GM13976 (cell line): ENCODE results near the gene FAM168A.

Experiments used
- DNase-seq: peaks from one replicate; pipeline ENCODE4 v3.0.0; 2012; ENCODE audit warnings: low spot score
- CTCF ChIP-seq: IDR thresholded peaks from 2 replicates; pipeline ENCODE4 v1.5.1; 2012; ENCODE audit warnings: borderline replicate concordance, mild to moderate bottlenecking; ENCODE audit not compliant: insufficient read depth; ENCODE audit errors: extremely low read depth, missing control alignments, control extremely low read depth
- in situ Hi-C: fragments of 300-500 bp; cut with MboI; formaldehyde crosslinking; loops from one replicate; pipeline ENCODE4 v1.12.0; 2022; ENCODE audit warnings: low sequenced_read_pairs, mixed read lengths, inconsistent platforms; ENCODE audit not compliant: unreplicated experiment

Gene FAM168A

GRCh38 chr11:73518195-73518594 lies 79.7 kb downstream of the FAM168A start:
- in situ Hi-C loops = no loop called here
- DNase-seq = no peak
- no peak for TF ChIP-seq CTCF

DNA sequence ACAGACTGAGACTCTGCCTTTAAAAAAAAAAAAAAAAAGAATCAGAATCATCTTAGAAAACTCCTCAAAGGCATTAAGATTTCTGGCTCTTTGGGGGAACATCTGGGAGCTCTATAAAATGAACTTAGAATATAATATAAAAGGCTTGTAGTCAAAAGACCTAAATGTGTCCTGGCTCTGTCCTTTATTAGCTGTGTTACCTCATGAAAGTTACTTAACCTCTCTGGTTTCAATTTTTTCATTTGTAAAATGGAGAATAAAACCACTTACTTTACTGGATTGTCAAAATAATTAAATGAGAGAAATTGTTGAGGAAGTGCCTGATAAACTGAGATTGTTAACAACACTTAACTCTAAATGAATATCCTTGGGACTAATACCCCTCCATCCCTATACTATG lies 81.8 kb downstream of the FAM168A start:
- in situ Hi-C loops = no loop called here
- no peak for DNase-seq
- TF ChIP-seq CTCF = no peak

DNA sequence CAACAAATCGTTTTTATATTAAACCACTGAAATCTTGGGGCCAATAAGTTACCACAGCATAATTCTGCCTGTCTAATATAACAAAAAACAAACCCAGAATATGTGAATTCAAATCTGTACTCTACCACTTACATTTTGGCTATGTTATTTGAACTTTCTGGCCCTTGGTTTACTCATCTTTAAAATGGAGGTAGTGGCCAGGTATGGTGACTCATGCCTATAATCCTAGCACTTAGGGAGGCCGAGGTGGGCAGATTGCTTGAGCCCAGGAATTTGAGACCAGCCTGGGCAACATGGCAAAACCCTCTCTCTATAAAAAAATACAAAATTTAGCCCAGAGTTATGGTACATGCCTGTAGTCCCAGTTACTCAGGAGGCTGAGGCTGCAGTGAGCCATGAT lies 84.2 kb downstream of the FAM168A start:
- in situ Hi-C loops = no loop called here
- DNase-seq = no peak
- no peak for TF ChIP-seq CTCF

DNA sequence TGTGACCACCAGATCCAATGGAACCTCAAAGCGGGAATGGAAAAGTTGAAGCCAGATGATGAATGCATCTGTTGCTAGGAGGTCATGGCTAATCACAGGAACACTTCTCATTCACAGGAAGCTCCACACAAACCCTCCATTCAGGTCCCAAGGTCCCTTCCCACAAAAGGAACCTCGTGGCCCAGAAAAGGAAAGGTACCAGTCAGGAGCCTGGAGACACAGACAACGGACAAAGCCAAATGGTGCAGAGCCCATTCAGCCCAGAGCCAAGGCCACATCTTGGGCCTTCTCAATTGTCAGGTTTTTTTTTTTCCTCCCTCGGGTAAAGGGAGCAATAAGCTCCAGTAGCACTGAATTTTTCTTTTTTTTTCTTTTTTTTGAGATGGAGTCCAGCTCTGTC lies 87.0 kb downstream of the FAM168A start:
- TF ChIP-seq CTCF = no peak
- DNase-seq = no peak
- in situ Hi-C loops = no loop called here

- in situ Hi-C loops = no loop called here
- TF ChIP-seq CTCF = no peak
These were observed 87.8 kb downstream of the FAM168A start for GRCh38 chr11:73510106-73510505.

DNA sequence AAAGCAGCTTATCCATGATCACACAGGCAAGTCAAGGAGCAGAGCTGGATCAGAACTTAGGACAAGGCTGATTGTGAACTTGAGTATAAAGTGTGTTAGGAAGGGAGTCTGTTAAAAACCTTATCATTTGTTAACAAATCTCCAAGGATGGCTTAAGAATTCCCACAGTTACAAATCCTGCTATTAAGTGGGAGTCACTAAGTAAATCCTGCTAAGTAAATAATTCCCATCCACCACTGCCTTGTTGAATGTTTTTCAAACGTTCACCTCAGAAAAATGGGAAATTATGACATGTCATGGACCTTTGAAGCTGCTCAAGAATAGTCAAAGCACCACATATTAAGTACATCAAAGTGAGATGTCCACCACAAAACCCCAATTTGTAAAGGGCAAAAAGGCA lies 88.7 kb downstream of the FAM168A start:
- no peak for DNase-seq
- TF ChIP-seq CTCF = no peak
- in situ Hi-C loops = no loop called here

More at GRCh38 chr11:73510106-73510505, 87.8 kb downstream of the FAM168A start:
- DNase-seq = no peak
